Activated naive CD8-positive, alpha-beta T cell treated with anti-CD3 and anti-CD28 coated beads for 36 hours (primary cell): ENCODE measurements around the gene CALHM4. TPM values are rescaled to one million over a fixed set of nuclear protein-coding genes. Genes with fewer than 3 reads are reported as not detected.
"Not testable (repeated sequence)": the region's sequence is repeated elsewhere in the genome, so short reads cannot be mapped to it uniquely, and the experiment has no call there.

Experiments used
- DNase-seq: peaks from one replicate; pipeline ENCODE4 v3.0.0; 2021
- H3K27ac Mint-ChIP-seq: one replicate; pipeline ENCODE4 v1.8.0; 2022; ENCODE audit warnings: mild to moderate bottlenecking, moderate library complexity, mixed read lengths
- H3K27me3 Mint-ChIP-seq: one replicate; pipeline ENCODE4 v1.8.0; 2022; ENCODE audit warnings: mild to moderate bottlenecking, mixed read lengths
- H3K36me3 Mint-ChIP-seq: one replicate; pipeline ENCODE4 v1.8.0; 2021; ENCODE audit warnings: mild to moderate bottlenecking, mixed read lengths
- H3K4me1 Mint-ChIP-seq: one replicate; pipeline ENCODE4 v1.8.0; 2021; ENCODE audit warnings: mixed read lengths
- H3K4me3 Mint-ChIP-seq: one replicate; pipeline ENCODE4 v1.8.0; 2022; ENCODE audit warnings: mild to moderate bottlenecking, moderate library complexity, mixed read lengths
- H3K9me3 Mint-ChIP-seq: one replicate; pipeline ENCODE4 v1.8.0; 2022; ENCODE audit warnings: mixed read lengths
- total RNA-seq, 2 experiments: library from RNA; stranded (reverse); gene quantifications; one replicate each; pipeline ENCODE4 v1.2.3, GENCODE V29; 2021

CALHM4 gene
- total RNA-seq, 2 experiments from 2014 or later: not detected

DNA sequence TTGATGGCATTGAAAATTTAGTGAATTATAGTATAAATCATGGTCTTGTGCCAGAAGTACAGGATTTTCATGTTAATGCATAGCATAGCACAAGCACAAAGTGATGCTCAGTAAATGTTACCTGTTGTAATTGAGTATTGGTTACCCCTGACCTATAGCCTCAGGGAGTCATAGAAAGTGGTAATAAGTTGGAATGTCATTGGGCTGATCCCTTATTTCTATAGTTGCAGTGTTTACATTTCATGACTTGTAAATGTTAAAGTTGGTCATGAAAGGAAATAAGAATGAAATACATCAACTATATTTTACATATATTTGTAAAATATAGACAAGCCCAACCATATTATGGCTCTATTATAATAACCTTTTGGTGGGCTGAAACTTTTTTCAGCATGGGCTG lies 24.8 kb downstream of the CALHM4 start:
- no peak for DNase-seq
- Mint-ChIP-seq H3K27ac (no peak overlapping the region), H3K4me1 (peaks cover 35% of the 10 kb centered on the region)

GRCh38 chr6:116579143-116579542 lies 25.6 kb downstream of the CALHM4 start:
- Mint-ChIP-seq H3K27ac (no peak overlapping the region), H3K27me3 (no peaks in the 10 kb centered on the region), H3K4me3 (no peak overlapping the region), H3K4me1 (peaks cover 27% of the 10 kb centered on the region), H3K9me3 (no peaks in the 10 kb centered on the region), H3K36me3 (peaks cover 23% of the 10 kb centered on the region)
- no peak for DNase-seq

More for the DNA sequence above, 24.8 kb downstream of the CALHM4 start:
- peaks cover 25% of the 10 kb centered on the region for H3K36me3 Mint-ChIP-seq
- H3K4me3 Mint-ChIP-seq: no peak overlapping the region
- no peaks in the 10 kb centered on the region for H3K27me3 Mint-ChIP-seq
- H3K9me3 Mint-ChIP-seq: no peaks in the 10 kb centered on the region

- Mint-ChIP-seq H3K27ac (no peak overlapping the region), H3K4me3 (no peak overlapping the region), H3K9me3 (no peaks in the 10 kb centered on the region), H3K4me1 (peaks cover 27% of the 10 kb centered on the region), H3K36me3 (peaks cover 26% of the 10 kb centered on the region), H3K27me3 (no peaks in the 10 kb centered on the region)
- DNase-seq: no peak
Measured at GRCh38 chr6:116580198-116580597, 26.6 kb downstream of the CALHM4 start.

DNA sequence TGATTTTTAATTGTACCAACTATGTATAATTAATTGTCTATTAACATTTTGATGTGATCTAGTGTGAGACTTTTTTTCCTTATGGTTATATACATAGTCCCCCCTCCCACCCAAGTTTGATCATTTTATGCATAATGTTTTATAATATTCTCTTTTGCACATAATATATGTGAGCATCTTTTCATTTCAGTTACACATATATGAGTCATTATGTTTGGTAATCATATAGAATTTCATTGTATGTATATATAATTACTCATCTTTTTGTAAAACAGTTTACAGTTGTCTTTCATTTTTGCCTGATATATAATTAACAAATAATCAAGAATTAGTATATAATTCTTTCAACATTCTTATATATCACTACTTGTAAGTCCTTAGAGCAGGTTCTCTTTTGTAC lies 32.7 kb downstream of the CALHM4 start:
- Mint-ChIP-seq H3K9me3 (no peaks in the 10 kb centered on the region), H3K27me3 (no peaks in the 10 kb centered on the region), H3K27ac (no peak overlapping the region), H3K4me3 (no peak overlapping the region), H3K4me1 (peaks cover 3% of the 10 kb centered on the region), H3K36me3 (peaks cover 22% of the 10 kb centered on the region)
- no peak for DNase-seq

DNA sequence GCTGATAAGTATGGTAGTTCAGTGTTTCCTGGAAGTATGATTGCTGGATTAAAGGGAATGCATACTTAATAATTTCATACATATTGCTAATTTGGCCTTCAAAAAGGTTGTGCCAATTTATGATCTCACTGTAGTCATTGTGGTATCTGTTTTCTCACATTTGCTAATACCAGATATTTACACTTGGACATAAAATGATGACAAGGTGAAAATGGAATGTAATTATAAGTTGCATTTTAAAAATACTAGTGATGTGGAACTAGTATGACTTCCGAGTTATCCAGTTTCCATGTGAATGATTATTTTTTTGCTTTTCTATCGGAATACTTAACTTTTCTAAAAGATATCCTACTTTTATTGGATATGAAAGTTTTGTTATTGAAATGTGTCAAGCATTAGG lies 33.2 kb downstream of the CALHM4 start:
- no peak for DNase-seq
- Mint-ChIP-seq H3K4me1 (peaks cover 3% of the 10 kb centered on the region), H3K27ac (no peak overlapping the region), H3K4me3 (no peak overlapping the region), H3K27me3 (no peaks in the 10 kb centered on the region), H3K36me3 (peaks cover 22% of the 10 kb centered on the region), H3K9me3 (no peaks in the 10 kb centered on the region)

- Mint-ChIP-seq H3K27ac (no peak overlapping the region), H3K27me3 (no peaks in the 10 kb centered on the region), H3K4me3 (no peak overlapping the region), H3K36me3 (peaks cover 33% of the 10 kb centered on the region), H3K4me1 (no peaks in the 10 kb centered on the region), H3K9me3 (no peaks in the 10 kb centered on the region)
- no peak for DNase-seq
Measured at GRCh38 chr6:116595247-116595646, 41.7 kb downstream of the CALHM4 start.

GRCh38 chr6:116596815-116597214 lies 43.3 kb downstream of the CALHM4 start:
- no peak for DNase-seq
- Mint-ChIP-seq H3K27ac (no peak overlapping the region), H3K36me3 (peaks cover 41% of the 10 kb centered on the region), H3K4me3 (no peak overlapping the region), H3K4me1 (no peaks in the 10 kb centered on the region), H3K9me3 (no peaks in the 10 kb centered on the region), H3K27me3 (no peaks in the 10 kb centered on the region)

- not testable (repeated sequence) for H3K9me3 Mint-ChIP-seq, H3K4me3 Mint-ChIP-seq, H3K27me3 Mint-ChIP-seq, DNase-seq, H3K4me1 Mint-ChIP-seq, H3K27ac Mint-ChIP-seq
- H3K36me3 Mint-ChIP-seq: peaks cover 48% of the 10 kb centered on the region
Measured at GRCh38 chr6:116603916-116604315, 50.4 kb downstream of the CALHM4 start.

DNA sequence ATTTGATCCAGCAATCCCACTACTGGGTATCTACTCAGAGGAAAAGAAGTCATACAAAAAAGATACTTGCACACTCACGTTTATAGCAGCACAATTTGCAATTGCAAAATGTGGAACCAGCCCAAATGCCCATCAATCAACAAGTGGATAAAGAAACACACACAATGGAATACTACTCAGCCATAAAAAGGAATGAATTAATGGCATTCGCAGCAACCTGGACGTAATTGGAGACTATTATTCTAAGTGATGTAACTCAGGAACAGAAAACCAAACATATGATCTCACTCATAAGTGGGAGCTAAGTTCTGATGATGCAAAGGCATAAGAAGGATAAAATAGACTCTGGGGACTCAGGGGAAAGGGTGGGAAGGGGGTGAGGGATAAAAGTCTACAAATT lies 51.3 kb downstream of the CALHM4 start:
- H3K36me3 Mint-ChIP-seq: peaks cover 46% of the 10 kb centered on the region
- not testable (repeated sequence) for H3K4me3 Mint-ChIP-seq, H3K9me3 Mint-ChIP-seq, H3K27ac Mint-ChIP-seq, H3K27me3 Mint-ChIP-seq, H3K4me1 Mint-ChIP-seq, DNase-seq

DNA sequence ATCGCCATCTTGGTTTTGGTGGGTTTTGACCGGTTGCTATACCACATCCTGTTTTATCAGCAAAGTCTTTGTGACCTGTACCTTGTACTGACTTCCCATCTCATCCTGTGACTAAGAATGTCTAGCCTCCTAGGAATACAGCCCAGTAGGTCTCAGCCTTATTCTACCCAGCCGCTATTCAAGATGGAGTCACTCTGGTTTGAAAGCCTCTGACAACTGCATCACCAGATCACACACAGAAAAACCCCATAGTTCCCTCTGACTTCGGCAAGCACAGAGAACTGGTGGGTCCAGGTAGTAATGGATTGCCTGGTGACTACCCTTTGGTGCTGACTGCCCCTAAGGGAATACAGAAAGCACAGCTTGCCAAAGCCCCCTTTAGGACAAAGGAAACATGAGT lies 52.4 kb downstream of the CALHM4 start:
- Mint-ChIP-seq H3K27me3 (no peaks in the 10 kb centered on the region), H3K27ac (no peak overlapping the region), H3K4me3 (no peak overlapping the region), H3K36me3 (peaks cover 42% of the 10 kb centered on the region), H3K9me3 (peaks cover 7% of the 10 kb centered on the region), H3K4me1 (no peaks in the 10 kb centered on the region)
- no peak for DNase-seq

Other genes starting within 250 kb of the CALHM4 start
- 1 to 10 TPM; 3.2 to 4.9 TPM for gene DSE, start 182.8 kb upstream of the CALHM4 start, total RNA-seq
- gene CALHM6, start 92.4 kb upstream of the CALHM4 start, total RNA-seq: 1 to 10 TPM; 5.6 to 7.4 TPM
- gene CALHM5, start 42.1 kb upstream of the CALHM4 start, total RNA-seq: not detected
- gene TRAPPC3L, start 8.1 kb upstream of the CALHM4 start, total RNA-seq: not detected
- 10 to 100 TPM; 52.2 to 52.5 TPM for gene RWDD1, start 17.8 kb downstream of the CALHM4 start, total RNA-seq
- gene RSPH4A, start 62.7 kb downstream of the CALHM4 start, total RNA-seq: under 1 TPM; 0.23 to 0.44 TPM
- 10 to 100 TPM; 22.4 to 24.5 TPM for gene ZUP1, start 115.0 kb downstream of the CALHM4 start, total RNA-seq
- 10 to 100 TPM in 1 of 2 experiments, 1 to 10 TPM in 1; 9.0 to 11.5 TPM for gene KPNA5, start 127.5 kb downstream of the CALHM4 start, total RNA-seq
- not detected for gene FAM162B, start 212.0 kb downstream of the CALHM4 start, total RNA-seq